Ramos (cell line): ENCODE data around the gene SCN8A.
"Not testable (repeated sequence)": the region's sequence is repeated elsewhere in the genome, so short reads cannot be mapped to it uniquely, and the experiment has no call there.

ENCODE experiments used
- in situ Hi-C: fragments of 300-500 bp; cut with MboI; formaldehyde crosslinking; loops from one replicate; pipeline ENCODE4 v1.14.3; 2022; ENCODE audit warnings: low sequenced_read_pairs; ENCODE audit not compliant: unreplicated experiment

SCN8A gene

DNA sequence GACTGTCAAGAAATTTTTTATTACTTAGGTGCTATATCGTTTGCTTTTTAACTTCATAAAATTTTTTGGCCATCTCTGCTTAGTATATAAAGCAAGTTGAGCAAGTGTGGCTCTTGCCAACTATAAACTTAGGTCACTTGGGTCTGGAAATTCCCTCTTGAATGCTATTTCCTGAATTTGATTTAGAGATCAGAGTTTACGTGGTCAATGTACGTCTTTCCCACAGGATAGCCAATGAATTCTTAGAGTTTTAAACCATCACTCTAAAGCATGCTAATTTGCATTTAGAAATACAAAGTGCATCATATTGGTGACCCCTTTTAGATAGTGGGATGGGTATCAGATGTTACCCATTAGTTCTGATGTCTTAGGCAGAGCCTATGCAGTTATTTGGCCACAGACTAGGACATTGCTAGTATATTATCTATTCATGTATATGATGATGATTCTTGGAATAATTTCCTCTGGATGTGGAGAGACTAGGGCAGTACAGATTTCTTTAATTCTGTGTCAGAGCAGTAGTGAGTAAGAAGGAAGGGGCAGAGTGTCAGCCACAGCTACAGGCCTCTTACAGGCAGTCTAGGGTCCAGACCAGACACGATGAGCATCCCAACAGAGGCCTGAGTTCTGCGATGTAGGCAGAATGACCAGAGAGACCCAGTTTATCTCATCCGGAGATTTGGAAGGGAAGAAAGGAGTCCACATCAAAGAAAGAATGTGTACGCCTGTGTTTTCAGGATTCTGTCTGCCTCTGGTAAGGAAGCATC lies 30.3 kb downstream of the SCN8A start:
- in situ Hi-C loops = no loop called here

DNA sequence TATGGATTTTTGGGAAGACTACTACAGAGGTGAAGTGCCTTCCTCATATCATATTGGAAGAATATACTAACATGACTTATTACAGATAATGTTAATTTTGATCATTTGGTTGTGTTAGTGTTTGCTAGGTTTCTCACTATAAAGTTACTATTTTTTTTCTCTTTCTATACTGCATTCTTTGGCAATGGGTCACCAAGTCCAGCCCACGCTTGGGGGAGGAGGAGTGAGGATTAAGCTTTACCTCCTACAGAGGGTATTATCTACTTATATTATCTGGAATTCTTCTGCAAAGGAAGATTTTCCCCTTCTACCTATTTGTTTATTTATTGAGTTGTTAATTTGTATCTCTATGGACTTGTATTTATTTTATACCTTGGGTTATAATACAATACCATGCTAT lies 31.5 kb downstream of the SCN8A start:
- in situ Hi-C loops = no loop called here

DNA sequence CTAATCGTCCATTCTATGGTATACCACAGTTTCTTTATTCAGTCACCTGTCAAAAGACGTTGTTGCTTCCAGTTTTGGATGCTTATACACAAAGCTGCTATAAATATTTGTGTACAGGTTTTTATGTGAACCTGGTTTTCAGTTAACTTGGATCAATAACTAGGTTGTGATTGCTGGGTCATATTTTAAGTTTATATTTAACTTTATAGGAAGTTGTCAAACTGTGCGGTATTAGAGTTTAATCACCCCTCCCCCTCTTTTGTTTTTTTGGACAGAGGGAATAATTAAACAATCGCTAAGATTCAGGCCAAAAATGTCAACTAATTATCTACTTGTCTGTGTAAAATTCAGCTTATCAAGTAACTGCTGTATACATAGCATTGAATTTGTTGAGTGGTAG lies 34.3 kb downstream of the SCN8A start:
- in situ Hi-C loops = no loop called here

DNA sequence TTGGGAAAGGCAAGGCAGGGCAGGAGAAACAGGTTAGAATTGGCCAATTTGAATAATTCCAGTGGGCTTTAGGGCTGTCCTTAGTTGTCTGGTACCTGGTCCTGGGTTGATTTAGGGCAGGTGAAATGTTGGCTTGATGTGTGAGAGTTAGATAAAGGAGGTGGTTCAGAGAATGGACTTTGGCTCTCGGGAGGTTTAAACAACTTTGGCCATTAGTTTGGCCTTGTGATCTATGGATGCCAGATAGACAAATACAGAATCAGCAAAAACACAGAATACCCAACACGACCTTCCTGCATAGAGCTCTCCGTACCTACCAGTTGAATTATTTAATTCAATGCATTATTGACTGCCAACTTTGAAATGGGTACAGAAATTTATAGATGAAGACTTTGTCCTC lies 35.1 kb downstream of the SCN8A start:
- in situ Hi-C loops = no loop called here

DNA sequence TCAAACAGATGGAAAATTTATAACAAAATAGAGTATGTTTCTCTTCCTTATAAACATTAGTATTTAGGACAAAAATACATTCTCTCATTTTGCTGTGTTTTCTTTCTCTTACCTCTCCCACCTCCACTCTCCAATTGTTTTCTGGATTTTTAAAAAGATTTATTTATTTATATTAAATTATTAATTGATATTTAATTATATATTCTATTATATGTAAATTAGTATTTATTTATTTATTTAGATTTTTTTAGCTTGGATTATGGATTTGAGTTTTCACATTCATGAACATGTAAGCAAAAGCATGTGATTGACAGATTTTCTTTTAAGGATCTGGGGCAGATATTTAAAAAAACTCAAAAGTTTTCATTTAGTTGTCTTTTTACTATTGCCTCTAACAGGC lies 35.6 kb downstream of the SCN8A start:
- in situ Hi-C loops = no loop called here

DNA sequence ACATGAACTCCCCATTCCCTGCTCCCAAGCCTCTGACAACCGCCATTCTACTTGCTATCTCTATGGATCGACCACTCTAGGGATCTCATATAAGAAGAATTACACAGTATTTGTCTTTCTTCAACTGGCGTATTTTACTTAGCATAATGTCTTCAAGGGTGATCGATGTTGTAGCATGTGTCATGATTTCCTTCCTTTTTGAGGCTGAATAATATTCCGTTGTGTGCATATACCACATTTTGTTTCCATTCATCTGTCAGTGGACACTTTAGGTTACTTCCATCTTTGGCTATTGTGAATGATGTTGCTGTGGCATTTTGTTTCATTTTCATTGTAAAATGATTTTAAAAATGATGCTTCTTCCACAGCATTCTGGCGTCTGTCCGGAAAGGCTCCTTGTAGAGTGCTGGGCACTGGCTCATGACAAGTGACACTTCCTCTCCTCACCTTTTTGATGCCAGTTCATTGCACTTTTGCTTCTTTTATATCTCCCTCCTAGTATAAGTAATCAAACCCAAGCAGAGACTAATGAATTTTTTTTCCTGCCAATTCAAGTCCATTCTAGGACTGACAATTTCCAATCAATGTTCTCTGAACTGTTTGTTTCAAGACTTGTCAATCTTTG lies 39.3 kb downstream of the SCN8A start:
- in situ Hi-C loops = no loop called here

DNA sequence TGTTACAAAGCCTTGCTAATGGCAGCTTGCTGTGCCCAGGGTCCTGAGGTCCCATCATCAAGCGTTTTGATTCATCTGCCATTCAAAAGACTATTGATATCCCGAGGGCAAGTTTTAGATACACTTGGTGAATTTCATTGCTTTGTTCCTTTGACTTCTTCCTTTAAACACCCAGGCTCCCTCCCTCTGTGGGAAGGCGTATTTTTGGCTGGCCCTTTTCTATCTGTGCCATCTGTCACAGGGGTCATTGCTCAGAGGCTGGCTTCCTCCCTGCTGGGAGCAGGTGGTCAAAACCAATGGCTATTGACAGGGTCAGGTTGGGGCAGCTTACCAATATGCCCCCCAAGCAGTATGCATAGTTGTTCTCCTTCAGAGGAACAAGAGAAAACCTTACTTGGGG lies 40.0 kb downstream of the SCN8A start:
- in situ Hi-C loops = no loop called here

DNA sequence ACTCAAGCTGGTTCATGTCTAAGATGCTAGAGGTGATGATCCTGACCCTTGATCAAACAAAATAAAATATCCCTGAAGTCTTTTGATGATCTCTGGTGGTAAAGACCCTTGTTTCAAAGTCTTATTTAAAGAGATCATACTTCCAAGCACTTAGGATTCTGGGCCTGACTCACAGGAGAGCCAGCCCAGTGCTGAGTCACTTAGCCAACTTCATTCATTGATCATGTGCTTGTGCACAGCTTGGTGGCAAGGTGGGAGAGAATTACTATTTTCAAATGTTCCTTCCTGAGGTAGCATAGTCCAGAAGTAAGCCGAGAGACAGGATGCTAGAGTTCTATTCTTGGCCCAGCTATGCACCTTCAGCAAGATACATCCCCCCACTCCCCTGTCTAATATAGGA lies 40.6 kb downstream of the SCN8A start:
- in situ Hi-C loops = no loop called here

DNA sequence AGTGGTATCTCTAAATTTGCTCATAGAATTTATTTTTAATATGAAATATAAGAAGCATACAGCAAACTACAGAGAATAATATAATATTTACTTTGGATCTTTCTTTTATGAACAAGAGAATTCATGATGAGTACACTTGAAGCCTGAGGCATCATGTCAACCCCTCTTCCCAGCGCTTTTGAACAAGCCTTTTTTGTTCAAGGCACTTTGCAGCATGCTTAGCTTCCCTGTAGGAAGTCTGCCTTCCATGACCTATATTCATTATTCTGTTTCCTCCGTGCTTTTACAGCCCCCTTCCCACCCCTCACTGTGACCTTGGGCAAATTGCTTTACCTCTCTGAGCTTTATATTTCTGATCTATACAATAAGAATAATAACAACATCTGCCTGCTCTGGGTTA lies 41.6 kb downstream of the SCN8A start:
- in situ Hi-C loops = no loop called here

DNA sequence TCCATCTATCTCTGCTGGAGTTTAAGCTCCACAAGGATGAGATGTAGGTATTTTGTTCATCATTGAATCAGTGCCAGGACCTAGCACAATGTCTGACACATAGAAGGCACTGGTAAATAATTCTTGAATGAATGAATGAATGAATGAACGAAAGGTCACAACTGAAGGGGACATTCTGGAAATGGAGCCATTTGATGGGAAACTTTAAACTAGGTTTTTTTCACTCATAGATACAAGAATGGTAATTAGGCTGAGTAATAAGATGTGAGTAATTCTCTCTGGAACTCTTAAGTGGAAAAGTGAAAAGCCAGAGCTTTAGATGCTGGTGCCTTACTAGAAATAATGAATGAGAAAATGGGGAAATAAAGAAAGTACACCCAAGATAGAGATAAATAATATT lies 44.3 kb downstream of the SCN8A start:
- in situ Hi-C loops = no loop called here

DNA sequence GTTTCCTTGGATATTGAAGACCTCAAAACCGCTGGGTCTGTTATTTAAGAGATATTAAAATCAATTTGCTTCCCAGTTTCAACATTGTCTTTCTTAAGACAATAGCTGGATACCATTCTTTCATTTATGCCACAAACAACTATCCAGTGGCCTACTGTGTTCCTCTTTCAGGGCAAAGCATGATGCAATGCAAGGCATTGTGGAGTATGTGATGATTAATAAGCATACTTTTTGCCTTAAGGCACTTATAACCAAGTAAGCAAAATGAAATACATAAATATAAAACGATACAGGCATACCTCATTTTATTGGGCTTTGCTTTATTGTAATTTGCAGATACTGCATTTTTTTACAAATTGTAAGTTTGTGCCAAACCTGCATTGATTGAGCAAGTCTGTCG lies 45.5 kb downstream of the SCN8A start:
- in situ Hi-C loops = no loop called here

DNA sequence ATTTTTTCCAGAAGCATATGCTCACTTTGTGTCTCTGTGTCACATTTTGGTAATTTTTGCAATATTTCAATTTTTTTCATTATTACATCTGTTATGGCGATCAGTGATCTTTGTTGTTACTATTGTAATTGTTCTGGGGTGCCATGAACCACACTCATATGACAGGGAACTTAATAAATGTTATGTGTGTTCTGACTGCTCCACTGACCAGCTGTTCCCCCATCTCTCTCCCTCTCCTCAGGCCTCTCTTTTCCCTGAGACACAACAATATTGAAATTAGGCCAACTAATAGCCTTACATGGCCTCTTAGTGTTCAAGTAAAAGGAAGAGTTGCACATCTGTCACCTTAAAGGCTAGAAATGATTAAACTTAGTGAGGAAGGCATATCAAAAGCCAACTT lies 46.0 kb downstream of the SCN8A start:
- in situ Hi-C loops = no loop called here

DNA sequence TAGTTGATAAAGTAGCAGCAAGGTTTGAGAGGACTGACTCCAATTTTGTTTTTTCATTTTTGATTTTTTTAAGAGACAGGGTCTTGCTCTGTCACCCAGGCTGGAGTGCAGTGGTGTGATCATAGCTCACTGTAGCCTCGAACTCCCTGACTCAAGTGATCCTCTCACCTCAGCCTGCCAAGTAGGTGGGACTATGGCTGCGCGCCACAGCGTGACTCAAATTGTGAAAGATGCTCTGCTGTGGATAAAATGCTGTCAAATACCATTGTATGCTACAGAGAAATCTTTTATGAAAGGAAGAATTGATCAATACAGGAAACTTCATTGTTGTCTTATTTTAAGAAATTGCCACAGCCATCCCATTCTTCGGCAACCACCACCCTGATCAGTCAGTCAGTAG lies 48.3 kb downstream of the SCN8A start:
- in situ Hi-C loops = no loop called here

DNA sequence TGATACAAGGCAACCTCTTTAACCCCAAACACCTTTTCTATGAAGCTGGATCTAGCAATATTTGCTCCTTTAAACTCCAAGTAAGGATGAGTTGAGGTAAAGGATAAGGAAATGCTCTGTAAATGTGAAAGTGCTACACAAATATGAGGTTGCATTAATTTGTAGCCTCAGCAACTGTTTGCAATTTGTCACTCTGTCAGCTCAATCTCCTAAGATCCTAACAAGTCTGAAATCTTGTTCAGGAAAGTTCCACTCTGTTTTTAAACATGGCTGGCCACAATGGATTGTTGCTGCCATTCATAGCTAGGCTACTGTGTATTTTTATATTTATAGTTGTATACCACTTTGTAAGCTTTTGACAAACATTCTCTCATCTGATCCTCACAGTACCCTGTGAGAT lies 51.3 kb downstream of the SCN8A start:
- in situ Hi-C loops = no loop called here

DNA sequence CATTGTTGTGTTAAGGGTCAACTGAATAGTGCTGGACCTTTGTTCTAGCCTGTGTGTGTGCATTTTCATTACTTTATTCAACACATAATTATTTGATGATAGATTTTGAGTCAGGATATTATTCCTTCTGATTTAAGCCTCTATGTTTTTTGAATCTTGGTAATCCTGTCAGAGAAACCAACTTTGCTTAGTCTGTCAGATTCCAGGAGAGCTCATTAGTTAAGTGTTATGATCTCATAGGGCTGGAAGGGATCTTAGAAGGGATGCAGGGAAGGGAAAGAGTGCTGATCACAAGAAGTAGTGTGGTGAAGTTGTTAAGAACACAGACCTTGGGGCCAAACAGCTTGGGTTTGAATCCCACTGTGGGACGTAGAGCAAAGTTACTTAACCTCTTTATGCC lies 52.9 kb downstream of the SCN8A start:
- in situ Hi-C loops = no loop called here

DNA sequence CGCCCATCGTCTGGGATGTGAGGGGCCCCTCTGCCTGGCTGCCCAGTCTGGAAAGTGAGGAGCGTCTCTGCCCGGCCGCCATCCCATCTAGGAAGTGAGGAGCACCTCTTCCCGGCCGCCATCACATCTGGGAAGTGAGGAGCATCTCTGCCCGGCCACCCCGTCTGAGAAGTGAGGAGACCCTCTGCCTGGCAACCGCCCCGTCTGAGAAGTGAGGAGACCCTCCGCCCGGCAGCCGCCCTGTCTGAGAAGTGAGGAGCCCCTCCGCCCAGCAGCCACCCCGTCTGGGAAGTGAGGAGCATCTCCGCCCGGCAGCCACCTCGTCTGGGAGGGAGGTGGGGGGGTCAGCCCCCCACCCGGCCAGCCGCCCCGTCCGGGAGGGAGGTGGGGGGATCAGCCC lies 53.7 kb downstream of the SCN8A start:
- in situ Hi-C loops = not testable (repeated sequence)

DNA sequence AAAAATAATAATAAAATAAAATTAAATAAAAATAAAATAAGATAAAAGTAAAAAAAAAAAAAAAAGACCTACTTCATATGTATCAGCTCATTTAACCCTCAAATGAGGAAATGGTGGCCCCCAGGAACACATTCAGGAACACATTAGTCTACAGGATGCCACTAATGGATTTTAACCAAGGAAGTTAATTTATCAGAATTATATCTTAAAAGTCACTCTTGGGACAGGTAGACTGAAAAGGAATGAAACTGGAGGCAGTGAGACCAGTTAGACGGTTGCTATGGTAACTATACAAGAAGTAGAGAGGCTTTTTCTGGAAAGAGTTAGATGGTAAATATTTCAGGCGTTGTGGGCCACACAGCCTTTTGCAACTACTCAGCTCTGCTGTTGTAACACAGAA lies 54.9 kb downstream of the SCN8A start:
- in situ Hi-C loops = no loop called here

DNA sequence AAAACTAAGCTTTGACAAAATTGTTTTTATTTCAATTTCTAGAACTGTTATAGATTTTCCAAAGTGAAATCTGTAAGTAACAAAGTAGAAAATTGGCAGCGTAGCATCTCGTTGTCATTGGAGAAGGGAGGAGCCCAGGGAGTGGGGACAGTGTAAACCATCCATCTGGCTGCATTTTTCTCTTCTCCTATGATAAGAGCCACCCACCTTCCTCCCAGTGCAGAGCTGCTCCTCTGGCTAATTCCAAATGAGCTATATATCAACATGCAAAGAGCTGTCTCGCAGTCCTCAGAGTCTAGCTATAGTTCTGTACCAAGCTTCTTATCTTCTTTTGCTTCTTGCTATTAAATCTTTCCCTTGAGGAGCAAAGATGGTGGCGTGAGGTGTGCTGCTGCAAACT lies 56.6 kb downstream of the SCN8A start:
- in situ Hi-C loops = no loop called here

DNA sequence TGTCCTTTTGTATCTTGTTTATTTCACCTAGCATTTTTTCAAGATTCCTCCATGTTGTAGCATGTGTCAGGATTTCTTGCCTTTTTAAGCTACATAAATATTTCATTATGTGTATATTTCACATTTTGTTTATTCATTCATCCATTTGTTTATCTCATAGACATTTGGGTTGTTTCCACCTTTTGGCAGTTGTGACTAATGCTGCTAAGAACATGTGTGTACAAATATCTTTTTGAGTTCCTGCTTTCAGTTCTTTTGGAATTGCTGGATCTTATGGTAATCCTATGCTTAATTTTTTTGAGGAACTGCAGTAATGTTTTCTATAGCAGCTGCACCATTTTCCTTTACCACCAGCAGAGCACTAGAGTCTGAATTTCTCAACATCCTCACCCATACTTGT lies 62.4 kb downstream of the SCN8A start:
- in situ Hi-C loops = no loop called here

DNA sequence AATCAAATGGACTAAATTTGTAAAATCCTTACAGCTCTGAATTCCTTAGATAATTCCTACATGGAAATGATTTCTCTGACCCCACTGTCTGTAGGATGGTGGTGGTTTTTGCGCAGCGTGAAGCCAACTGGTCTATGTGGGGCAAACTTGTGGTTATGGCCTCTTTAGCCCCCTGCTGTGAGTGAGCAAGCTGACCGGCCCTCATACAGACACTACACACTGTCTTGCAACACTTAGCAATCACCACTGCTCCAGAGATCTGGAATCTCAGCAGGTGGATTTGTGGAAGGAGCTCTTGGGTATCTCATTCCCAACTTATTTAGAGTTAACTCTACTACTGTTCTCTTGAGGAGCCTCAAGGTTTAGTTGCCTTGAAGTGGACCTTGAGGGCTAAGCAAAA lies 70.2 kb downstream of the SCN8A start:
- in situ Hi-C loops = no loop called here

DNA sequence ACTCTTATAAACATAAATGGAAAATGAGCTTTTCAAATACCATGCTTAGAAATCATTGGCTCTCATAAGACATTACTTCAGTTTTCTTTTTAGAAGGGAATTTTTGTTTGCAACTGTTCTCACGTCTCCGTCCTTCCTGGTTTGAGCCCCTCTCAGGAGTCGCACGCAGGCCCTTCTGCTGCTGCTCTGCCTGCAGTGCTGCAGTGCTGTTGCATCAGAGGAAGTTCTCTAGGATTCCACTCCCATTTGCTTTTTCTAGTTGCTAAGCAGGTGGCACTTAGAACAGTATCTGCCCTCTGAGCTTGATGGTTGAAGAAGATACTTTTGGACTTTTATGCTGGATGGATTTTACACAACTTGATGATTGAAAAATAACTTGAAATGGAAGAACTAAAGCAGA lies 70.8 kb downstream of the SCN8A start:
- in situ Hi-C loops = no loop called here

DNA sequence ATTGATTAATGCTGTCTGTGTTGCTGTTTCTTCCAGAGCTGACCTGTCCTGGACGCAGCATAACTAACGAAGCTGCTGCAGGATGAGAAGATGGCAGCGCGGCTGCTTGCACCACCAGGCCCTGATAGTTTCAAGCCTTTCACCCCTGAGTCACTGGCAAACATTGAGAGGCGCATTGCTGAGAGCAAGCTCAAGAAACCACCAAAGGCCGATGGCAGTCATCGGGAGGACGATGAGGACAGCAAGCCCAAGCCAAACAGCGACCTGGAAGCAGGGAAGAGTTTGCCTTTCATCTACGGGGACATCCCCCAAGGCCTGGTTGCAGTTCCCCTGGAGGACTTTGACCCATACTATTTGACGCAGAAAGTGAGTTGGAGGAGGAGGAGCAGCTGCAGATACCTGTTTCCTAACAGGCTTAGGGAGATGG lies 71.7 kb downstream of the SCN8A start:
- in situ Hi-C loops = no loop called here
